GM12872 (cell line): ENCODE results near the gene ZNF74.

ENCODE experiments used
- TF ChIP-seq, protein P1 (sequence below): IDR thresholded peaks from 3 replicates; pipeline ENCODE4 v1.5.1; 2011; ENCODE audit warnings: low read depth, mild to moderate bottlenecking, low read length, moderate library complexity; ENCODE audit not compliant: insufficient read depth

The ZNF74 gene

DNA sequence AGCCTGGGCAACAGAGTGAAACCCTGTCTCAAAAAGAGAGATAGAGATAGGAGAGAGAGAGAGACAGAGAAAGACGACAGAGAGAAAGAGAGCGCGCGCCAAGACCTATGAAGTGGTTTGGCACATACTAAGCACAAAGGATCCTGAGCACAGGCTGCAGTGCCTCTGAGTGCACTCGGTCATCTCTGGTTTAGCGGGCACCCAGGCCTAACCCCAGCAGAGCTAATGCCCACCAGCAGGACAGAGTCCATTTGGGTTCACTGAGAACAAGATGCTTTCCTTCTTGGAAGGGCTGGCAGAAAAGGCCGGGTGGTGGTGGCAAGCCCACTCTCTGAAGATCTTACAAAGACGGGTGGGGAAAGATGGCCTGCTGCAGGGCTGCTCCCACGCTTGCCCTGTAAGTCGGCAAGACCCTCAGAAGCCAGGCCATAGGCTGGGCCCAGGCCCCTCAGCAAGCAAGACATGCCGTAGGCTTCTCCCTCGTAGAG, 40.4 kb downstream of the ZNF74 start:
- TF ChIP-seq, protein P1, sequence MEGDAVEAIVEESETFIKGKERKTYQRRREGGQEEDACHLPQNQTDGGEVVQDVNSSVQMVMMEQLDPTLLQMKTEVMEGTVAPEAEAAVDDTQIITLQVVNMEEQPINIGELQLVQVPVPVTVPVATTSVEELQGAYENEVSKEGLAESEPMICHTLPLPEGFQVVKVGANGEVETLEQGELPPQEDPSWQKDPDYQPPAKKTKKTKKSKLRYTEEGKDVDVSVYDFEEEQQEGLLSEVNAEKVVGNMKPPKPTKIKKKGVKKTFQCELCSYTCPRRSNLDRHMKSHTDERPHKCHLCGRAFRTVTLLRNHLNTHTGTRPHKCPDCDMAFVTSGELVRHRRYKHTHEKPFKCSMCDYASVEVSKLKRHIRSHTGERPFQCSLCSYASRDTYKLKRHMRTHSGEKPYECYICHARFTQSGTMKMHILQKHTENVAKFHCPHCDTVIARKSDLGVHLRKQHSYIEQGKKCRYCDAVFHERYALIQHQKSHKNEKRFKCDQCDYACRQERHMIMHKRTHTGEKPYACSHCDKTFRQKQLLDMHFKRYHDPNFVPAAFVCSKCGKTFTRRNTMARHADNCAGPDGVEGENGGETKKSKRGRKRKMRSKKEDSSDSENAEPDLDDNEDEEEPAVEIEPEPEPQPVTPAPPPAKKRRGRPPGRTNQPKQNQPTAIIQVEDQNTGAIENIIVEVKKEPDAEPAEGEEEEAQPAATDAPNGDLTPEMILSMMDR: no peak

DNA sequence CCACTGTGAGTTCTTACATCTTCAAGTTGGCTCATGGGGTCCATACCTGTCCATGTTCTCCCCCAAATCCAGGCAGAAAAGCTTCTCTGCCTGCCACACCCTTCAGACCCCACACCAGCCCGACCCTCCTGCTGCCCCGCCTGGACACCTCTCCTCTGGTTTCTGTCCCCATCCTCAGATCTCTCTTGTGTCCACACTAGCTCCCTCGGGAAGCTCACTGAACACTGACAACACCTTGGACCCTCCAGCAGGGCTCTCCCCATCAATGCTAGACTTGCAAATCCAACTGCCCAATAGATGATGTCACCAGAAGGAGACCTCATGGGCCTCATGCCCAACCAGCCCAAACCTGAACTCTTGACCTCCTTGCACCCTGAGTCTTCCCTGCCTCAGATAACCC, 40.8 kb downstream of the ZNF74 start:
- TF ChIP-seq, protein P1: no peak

DNA sequence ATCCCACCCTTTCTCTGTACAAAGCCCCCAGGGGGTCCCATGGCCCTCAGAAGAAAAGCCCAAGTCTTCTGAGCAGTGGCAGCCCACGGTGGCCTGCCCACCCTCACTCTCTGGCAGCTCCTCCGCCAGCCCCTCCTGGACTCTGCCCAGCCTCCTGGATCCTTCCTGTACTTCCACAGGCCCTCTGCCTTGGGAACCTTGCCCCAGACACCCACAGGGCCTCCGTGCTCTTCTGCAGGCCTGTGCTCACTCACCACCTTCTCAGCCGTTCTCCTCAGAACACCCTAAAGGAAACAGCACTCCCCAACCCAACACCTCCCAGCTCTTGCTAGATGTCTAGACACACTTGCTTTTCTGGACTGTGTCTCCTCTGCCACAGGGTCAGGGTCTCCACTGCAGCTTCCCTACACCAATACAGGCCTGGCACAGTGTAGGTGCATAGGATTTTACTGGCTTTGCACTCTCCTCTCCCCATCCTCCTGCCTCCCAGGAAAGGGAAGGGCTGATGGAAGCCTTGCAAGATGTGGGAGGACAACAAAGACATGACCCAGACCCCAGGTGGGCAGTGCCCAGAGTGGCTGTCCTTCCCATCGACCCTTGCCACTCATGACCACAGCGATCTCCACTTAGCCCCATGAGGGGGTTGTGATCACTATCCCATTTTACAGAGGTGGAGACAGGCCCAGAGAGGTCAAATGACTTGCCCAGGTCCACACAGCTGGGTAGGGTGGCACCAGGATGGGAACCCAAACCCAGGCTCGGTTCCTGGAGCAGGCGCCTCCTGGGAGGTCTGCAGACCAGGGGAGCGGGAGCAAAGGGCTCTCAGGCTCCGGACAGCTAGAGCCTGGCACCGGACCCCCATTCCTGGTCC, 41.7 kb downstream of the ZNF74 start:
- TF ChIP-seq, protein P1: no peak

DNA sequence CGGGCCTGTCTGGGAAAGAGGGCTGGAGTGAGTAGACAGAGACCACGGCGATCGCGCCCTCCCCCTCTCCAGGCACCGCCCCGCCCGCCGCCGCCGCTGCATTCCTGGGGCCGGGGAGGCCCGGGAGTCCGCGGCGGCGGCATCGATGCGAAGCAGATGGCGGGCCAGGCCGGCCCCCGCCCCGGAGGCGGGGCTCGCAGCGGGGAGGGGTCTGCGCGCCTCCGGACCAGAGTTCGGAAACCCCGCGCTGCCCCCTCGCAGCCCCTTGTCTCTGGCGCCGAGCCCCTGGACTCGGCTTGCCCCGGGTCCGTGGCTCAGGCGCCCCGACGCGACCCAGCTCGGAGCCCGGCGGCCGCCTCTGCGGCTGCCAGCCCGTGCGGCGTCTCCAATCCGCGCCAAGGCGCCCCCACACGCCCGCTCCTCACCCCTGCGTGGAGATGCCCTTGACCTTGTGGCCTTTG, 42.4 kb downstream of the ZNF74 start:
- TF ChIP-seq, protein P1: no peak

DNA sequence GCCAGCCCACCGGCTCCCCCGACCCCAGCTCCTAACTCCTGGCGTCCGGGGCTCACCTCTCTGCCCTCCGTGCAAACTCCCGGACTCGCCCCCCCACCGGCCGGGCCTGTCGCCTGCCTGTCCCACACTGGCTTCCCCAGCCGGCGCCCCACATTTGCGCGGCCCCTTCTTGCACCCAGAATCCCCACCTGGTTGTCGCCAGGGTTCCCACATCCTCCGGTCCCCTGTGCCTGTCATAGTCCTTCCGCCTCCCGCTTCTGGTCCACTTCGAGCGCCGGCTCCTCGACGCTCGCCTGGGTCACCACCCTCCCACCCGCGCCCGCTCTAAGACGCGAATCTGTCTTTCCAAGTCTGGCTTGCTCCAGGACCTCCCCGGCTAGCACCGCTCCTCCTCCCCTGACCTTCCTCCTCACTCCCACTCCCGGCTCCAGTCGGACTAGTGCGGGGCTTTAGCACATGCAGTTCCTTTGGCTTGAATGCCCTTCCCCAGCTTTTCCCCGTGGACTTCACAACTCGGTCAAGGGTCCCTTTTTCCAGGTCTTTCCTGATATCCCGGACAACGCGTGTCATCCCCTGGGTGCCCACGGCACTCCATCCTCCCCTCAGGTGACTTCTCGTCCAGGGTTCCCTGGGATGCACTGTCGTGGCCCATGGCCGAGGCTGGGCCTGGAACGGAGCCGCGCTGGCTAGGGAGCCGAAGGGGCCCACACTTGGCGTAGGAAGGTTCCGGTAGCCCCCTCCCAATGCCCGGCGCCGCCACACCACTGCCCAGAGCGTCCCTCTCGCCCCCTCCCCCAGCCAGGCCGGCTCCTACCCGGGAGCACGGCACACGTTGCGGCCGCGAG, 43.0 kb downstream of the ZNF74 start:
- TF ChIP-seq, protein P1: no peak

DNA sequence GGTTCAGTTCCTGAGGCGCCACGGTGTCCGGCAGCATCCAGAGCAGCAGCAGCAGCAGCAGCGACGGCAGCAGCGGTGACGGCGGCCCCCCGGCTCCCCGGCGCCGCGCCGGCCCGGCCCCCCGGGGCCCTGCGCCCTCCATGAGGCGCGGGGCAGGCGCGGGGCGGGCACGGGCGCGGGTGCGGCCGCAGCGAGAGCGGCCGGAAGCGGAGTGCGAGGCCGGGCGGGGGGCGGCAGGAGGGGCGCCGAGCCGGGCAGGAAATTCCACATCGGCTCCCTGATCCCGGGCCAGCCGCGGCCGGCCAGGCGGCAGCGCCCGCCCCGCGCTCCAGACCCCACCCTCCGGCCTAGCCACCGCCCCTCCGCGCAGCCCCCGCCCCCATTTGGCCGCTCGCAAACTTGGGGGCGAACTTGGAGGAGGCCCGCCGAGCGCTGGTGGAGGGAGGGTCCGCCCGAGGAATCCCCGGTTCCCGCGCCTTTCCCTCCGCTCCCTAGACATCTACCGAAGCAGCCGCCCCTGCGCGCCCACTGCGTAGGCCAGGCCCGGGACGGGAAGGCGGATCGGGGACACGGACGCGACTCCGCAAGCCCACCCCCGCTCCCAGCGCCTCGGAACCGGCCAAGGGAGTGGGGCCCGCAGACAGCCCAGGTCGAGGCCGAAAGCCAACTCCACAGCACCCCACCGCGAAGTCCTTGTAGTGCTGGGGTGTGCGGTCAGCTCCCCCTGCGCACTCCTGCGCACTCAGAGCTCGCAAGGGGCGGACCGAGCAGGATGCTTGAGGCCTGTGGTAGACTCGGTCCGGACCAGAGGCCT, 43.9 kb downstream of the ZNF74 start, which contains the start of gene SCARF2:
TSS of gene SCARF2 (minus strand) at position 213 of the 814 bp plus-strand sequence. CDS start at position 142, 71 bp downstream.
- TF ChIP-seq, protein P1: no peak
